K562 (cell line): ENCODE data around the gene SLIT1. TPM values are rescaled to one million over a fixed set of nuclear protein-coding genes. Genes with fewer than 3 reads are reported as not detected.
A peak's percentile ranks its signal among the peaks of the same experiment; 100 is the strongest.

Experiments used
- ATAC-seq: fragments of 200-7000 bp; cut with Tn5 transposase; 3 replicates; pipeline ENCODE4 v1.9.1; 2020; ENCODE audit warnings: moderate library complexity
- BruUV-seq: library from RNA; stranded (reverse); fragments of 400-500 nt; replicated peaks from 2 replicates; lab custom pipeline; 2021; lab: Mats Ljungman, UMichigan
- CTCF ChIA-PET: fragments of 300-600 bp; formaldehyde crosslinking; extraction: SDS; loops from one replicate; lab custom pipeline; 2021; ENCODE audit warnings: low intra/inter-chr PET ratio; lab: Yijun Ruan, JAX
- POLR2A ChIA-PET: fragments of 300-600, 350-650 bp; sonication (Branson Sonifier 250); formaldehyde crosslinking; extraction: SDS; loops from one replicate; lab custom pipeline; 2021; ENCODE audit warnings: antibody characterized with exemption, inconsistent platforms; lab: Yijun Ruan, JAX
- DNase-seq, 4 experiments: peaks; one replicate each; pipeline versions ENCODE4 v3.0.0 to v3.0.0-alpha.2; 2011 to 2018; ENCODE audit warnings: low spot score in 3 of 4, mixed read lengths in 3 of 4; ENCODE audit errors: extremely low read depth in 1 of 4
- FAIRE-seq: peaks from 2 replicates; lab custom pipeline; 2011; peaks lifted over from hg19 to GRCh38; lab: Jason Lieb, UNC
- H2AFZ ChIP-seq: 2 replicates; pipeline ENCODE4 v1.6.0; 2011; ENCODE audit warnings: low read depth, low read length, control low read depth, inconsistent platforms
- H3K27ac ChIP-seq: fragments of 200-600 bp; 3 replicates; pipeline ENCODE4 v1.8.0; 2011; ENCODE audit warnings: low read depth, mild to moderate bottlenecking, control low read depth, inconsistent platforms, low read length, moderate library complexity, mixed read lengths; ENCODE audit errors: extremely low read depth
- H3K27me3 ChIP-seq, 2 experiments: fragments of 300-600 bp in 1 of 2; 2 replicates in 1 of 2; 3 replicates in 1 of 2; pipeline versions ENCODE4 v1.6.0 to v1.8.0; 2011; ENCODE audit warnings: inconsistent platforms in 2 of 2, low read length in 2 of 2, mild to moderate bottlenecking in 1 of 2, mixed read lengths in 1 of 2, moderate library complexity in 1 of 2; ENCODE audit not compliant: control insufficient read depth in 2 of 2, insufficient read depth in 2 of 2
- H3K36me3 ChIP-seq: fragments of 300-600 bp; 3 replicates; pipeline ENCODE4 v1.8.0; 2011; ENCODE audit warnings: mild to moderate bottlenecking, low read length, inconsistent platforms; ENCODE audit not compliant: control insufficient read depth, insufficient read depth
- H3K4me1 ChIP-seq, 2 experiments: fragments of 200-600 bp in 1 of 2; replicated peaks in 1 of 2; 2 replicates in 1 of 2; 3 replicates in 1 of 2; pipeline versions ENCODE4 v1.5.1 to v1.8.0; 2011; ENCODE audit warnings: inconsistent platforms in 2 of 2, low read length in 2 of 2, mild to moderate bottlenecking in 1 of 2, mixed read lengths in 1 of 2, moderate library complexity in 1 of 2; ENCODE audit not compliant: control insufficient read depth in 2 of 2, insufficient read depth in 2 of 2
- H3K4me2 ChIP-seq: 2 replicates; pipeline ENCODE4 v1.6.1; 2011; ENCODE audit warnings: low read length, control low read depth, inconsistent platforms, mixed read lengths; ENCODE audit not compliant: insufficient read depth
- H3K4me3 ChIP-seq: fragments of 200-600 bp; sonication (generic), shearing (Covaris generic); 2 replicates; pipeline ENCODE4 v1.5.1; 2016; ENCODE audit warnings: control low read depth, inconsistent platforms
- H3K79me2 ChIP-seq: fragments of 200-600 bp; 3 replicates; pipeline ENCODE4 v1.8.0; 2011; ENCODE audit warnings: low read length, inconsistent platforms; ENCODE audit not compliant: control insufficient read depth, insufficient read depth
- H3K9ac ChIP-seq, 2 experiments: 2 replicates each; pipeline versions ENCODE4 v1.6.0 to v1.6.1; 2011; ENCODE audit warnings: low read depth in 2 of 2, low read length in 2 of 2, control low read depth in 1 of 2, inconsistent platforms in 1 of 2, mild to moderate bottlenecking in 1 of 2, mixed read lengths in 1 of 2; ENCODE audit not compliant: insufficient read depth in 1 of 2
- H3K9me1 ChIP-seq: one replicate; pipeline ENCODE4 v1.6.0; 2011; ENCODE audit warnings: inconsistent platforms, mild to moderate bottlenecking, low read length, moderate library complexity; ENCODE audit not compliant: control insufficient read depth, insufficient read depth
- H3K9me3 ChIP-seq: replicated peaks from 2 replicates; pipeline ENCODE4 v1.5.1; 2011; ENCODE audit warnings: low read depth, low read length, inconsistent platforms; ENCODE audit not compliant: control insufficient read depth, insufficient read depth
- H4K20me1 ChIP-seq: replicated peaks from 2 replicates; pipeline ENCODE4 v1.6.1; 2011; ENCODE audit warnings: low read length, inconsistent platforms, mixed read lengths; ENCODE audit not compliant: control insufficient read depth, insufficient read depth
- CTBP1 ChIP-seq: fragments of 450-650 bp; IDR thresholded peaks from 2 replicates; pipeline ENCODE4 v1.6.1; 2016; ENCODE audit warnings: borderline replicate concordance
- PHF8 ChIP-seq: fragments of 200-600 bp; sonication (generic); IDR thresholded peaks from 2 replicates; pipeline ENCODE4 v1.6.1; 2012; ENCODE audit warnings: mixed run types, mild to moderate bottlenecking, inconsistent platforms, low read length, moderate library complexity, borderline replicate concordance
- RCOR1 ChIP-seq, 2 experiments: IDR thresholded peaks; 2 replicates each; pipeline ENCODE4 v1.6.1; 2012; ENCODE audit warnings: low read depth in 2 of 2, low read length in 2 of 2, borderline replicate concordance in 1 of 2, improper control_type of control experiment in 1 of 2
- RFX1 ChIP-seq: fragments of 450-650 bp; IDR thresholded peaks from 2 replicates; pipeline ENCODE4 v1.6.1; 2016; ENCODE audit warnings: mild to moderate bottlenecking, moderate library complexity
- SAFB2 ChIP-seq: fragments of 200-400 bp; formaldehyde crosslinking; IDR thresholded peaks from 2 replicates; pipeline ENCODE4 v1.6.1; 2018; ENCODE audit warnings: borderline replicate concordance, low read length, low read depth, moderate library complexity; ENCODE audit not compliant: severe bottlenecking
- TAF9B ChIP-seq: fragments of 450-650 bp; IDR thresholded peaks from 2 replicates; pipeline ENCODE4 v1.6.1; 2018; ENCODE audit warnings: mild to moderate bottlenecking; ENCODE audit not compliant: partially characterized antibody
- ZNF518B ChIP-seq: fragments of 250-450 bp; sonication (Bioruptor Pico); IDR thresholded peaks from 2 replicates; pipeline ENCODE4 v1.5.0; 2021; ENCODE audit warnings: mild to moderate bottlenecking, moderate library complexity
- WGBS: fragments of 100-300 bp; shearing (Covaris generic); methylation state at CpG from one replicate; pipeline ENCODE4 v1.1.6; 2016; ENCODE audit warnings: low coverage, mixed read lengths; ENCODE audit not compliant: insufficient coverage; ENCODE audit errors: missing lambda C conversion rate; 5-methylcytosine and 5-hydroxymethylcytosine counted together
- in situ Hi-C: fragments of 300-500 bp; cut with MboI; formaldehyde crosslinking; loops from 4 replicates; pipeline ENCODE4 v1.15.0; 2018; ENCODE audit warnings: inconsistent platforms, mixed read lengths
- intact Hi-C: fragments of 100-400 bp; cut with micrococcal nuclease; formaldehyde crosslinking; loops from 2 replicates; pipeline ENCODE4 v1.14.2; 2022
- polyA plus RNA-seq, 8 experiments: library from polyadenylated mRNA; depleted of rRNA in 4 of 8; stranded (reverse) in 5 of 8; unstranded in 3 of 8; fragments of >200 nt; fragmentation: Nextera tagmentation in 2 of 8; fragmentation: Illumina TruSeq in 1 of 8; extraction: Ambion mirVana in 2 of 8; extraction: Trizol in 1 of 8; gene quantifications; 2 replicates each; pipeline versions ENCODE4 v1.2.1 to v1.2.3, GENCODE V29; 2011 to 2014; ENCODE audit warnings: inconsistent platforms in 1 of 8, missing spikeins in 1 of 8
- total RNA-seq, 7 experiments: library from RNA; depleted of rRNA in 6 of 7; stranded (reverse); fragments of >200 nt in 6 of 7; fragmentation: Illumina TruSeq in 2 of 7; extraction: Trizol in 2 of 7; gene quantifications; 2 replicates each; pipeline versions ENCODE4 v1.2.1 to v1.2.3, GENCODE V29; 2011 to 2021; ENCODE audit warnings: low replicate concordance in 1 of 7
- TF ChIP-seq, protein P1 (sequence below), 3 experiments: IDR thresholded peaks in 2 of 3; conservative IDR thresholded peaks in 1 of 3; 2 replicates each; pipeline ENCODE4 v1.5.1; 2011 to 2012; ENCODE audit warnings: low read length in 3 of 3, mild to moderate bottlenecking in 3 of 3, control low read depth in 2 of 3, improper control_type of control experiment in 1 of 3, inconsistent platforms in 1 of 3, low read depth in 1 of 3, mixed read lengths in 1 of 3, moderate library complexity in 1 of 3; ENCODE audit not compliant: insufficient read depth in 2 of 3

SLIT1 gene
- total and polyA plus RNA-seq, 9 of the 15 experiments (the other 6 are each of a cell fraction or from before 2014, with no cell fraction given), result 0.01 to 0.11 (median 0.04) TPM; not detected in 3

DNA sequence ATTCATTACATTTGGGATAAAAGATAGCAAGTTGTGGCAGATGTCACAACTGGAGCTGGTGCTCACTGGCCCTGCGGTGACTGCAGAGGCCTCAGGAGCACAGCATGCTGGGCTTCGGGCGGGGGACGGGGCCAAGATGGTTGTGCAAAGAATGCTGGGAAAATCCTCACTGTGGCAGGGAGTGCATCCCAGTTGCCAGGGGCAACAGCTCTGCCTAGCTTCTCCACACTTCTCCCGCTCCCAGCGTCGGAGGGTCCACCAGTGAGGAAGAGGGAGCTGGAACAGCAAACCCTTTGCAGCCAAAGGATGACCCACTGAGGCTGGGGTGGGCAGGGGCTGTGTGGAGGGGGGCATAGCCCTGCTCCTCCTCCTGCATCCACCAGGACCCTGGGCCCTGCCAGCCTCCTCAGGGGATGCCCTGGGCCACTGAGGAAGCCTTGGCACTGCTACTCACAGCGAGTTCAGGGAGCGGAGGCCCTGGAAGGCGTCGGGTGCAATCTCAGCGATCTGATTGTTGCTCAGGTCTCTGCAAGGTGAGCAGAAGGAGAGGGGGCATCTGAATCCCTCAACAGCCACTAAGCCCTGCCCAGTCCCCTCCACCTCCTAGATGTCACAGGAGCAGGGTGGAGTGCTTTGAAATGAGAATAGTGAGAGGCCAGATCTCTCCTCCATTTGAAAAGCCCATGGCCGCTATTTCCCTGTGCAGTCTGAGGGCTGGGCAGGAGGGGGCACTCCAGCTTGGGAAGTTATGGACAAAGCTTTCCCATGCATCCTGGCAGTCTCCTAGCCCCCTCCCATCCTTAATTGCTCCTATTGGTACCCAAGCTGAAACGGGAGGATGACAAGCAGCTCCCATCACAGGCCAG lies 126.5 kb downstream of the SLIT1 start:
- ATAC-seq, result peak; percentile 43; the same call in 1 of the 3 replicates
- CTCF ChIA-PET, result no interaction called here

More for the DNA sequence above, 126.5 kb downstream of the SLIT1 start:
- 3% methylated on average over 7 of the region's 14 CpGs for WGBS
- H3K4me3 ChIP-seq, result no peak overlapping the region
- H3K27me3 ChIP-seq, result peaks cover 5 to 53% of the 10 kb centered on the region in 2 experiments
- no peak overlapping the region for H2AFZ ChIP-seq
- in situ Hi-C loops, result no loop called here
- FAIRE-seq (no peak), DNase-seq (no peak)
- no peak overlapping the region for H3K9ac ChIP-seq
- intact Hi-C loops, result no loop called here
- peaks cover 0 to 10% of the 10 kb centered on the region in 2 experiments; a peak in 2 of 5 replicates for H3K4me1 ChIP-seq
- no peaks in the 10 kb centered on the region for H3K9me3 ChIP-seq
- no peaks in the 10 kb centered on the region for H3K36me3 ChIP-seq
- TF ChIP-seq CTBP1, result peak; percentile 83
- TF ChIP-seq ZNF518B, result no peak
- TF ChIP-seq RFX1, result peak; percentile 70
- TF ChIP-seq, protein P1, sequence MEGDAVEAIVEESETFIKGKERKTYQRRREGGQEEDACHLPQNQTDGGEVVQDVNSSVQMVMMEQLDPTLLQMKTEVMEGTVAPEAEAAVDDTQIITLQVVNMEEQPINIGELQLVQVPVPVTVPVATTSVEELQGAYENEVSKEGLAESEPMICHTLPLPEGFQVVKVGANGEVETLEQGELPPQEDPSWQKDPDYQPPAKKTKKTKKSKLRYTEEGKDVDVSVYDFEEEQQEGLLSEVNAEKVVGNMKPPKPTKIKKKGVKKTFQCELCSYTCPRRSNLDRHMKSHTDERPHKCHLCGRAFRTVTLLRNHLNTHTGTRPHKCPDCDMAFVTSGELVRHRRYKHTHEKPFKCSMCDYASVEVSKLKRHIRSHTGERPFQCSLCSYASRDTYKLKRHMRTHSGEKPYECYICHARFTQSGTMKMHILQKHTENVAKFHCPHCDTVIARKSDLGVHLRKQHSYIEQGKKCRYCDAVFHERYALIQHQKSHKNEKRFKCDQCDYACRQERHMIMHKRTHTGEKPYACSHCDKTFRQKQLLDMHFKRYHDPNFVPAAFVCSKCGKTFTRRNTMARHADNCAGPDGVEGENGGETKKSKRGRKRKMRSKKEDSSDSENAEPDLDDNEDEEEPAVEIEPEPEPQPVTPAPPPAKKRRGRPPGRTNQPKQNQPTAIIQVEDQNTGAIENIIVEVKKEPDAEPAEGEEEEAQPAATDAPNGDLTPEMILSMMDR (IDR thresholded peaks at IDR 0.05 in 2 of 3, conservative IDR thresholded peaks at IDR 0.05 in 1 of 3; ENCODE audit: insufficient read depth in 2 of 3, low read depth in 1 of 3, low read length in 3 of 3), result 0 out of 6 replicates have a peak, but pooled peaks of 2 of the 3 experiments have one; percentile 10 to 21
- no peak for TF ChIP-seq PHF8
- TF ChIP-seq RCOR1 (IDR thresholded peaks at IDR 0.05; ENCODE audit: borderline replicate concordance in 1 of 2, low read depth in 2 of 2, low read length in 2 of 2), result peak in 1 of 2 experiments; percentile 78; a peak in 2 of 4 replicates
- no peak for TF ChIP-seq TAF9B
- no peak for TF ChIP-seq SAFB2
- no peak overlapping the region for H3K4me2 ChIP-seq
- no TSS peak for BruUV-seq
- no peaks in the 10 kb centered on the region for H3K9me1 ChIP-seq
- H3K27ac ChIP-seq, result no peak overlapping the region
- no peaks in the 10 kb centered on the region for H4K20me1 ChIP-seq
- H3K79me2 ChIP-seq, result no peaks in the 10 kb centered on the region
- POLR2A ChIA-PET, result interaction anchor here (0.6 kb wide), 2 partner anchors 11 to 395 kb away, joined by 3 read pairs; no protein-coding TSS in a partner anchor
